Activated T-cell treated with anti-CD3 and anti-CD28 coated beads, Interleukin-2, amount 50 U/mL, for 72 hours (primary cell): ENCODE data around the gene XKRX. TPM values are rescaled to one million over a fixed set of nuclear protein-coding genes. Genes with fewer than 3 reads are reported as not detected.
A peak's percentile ranks its signal among the peaks of the same experiment; 100 is the strongest.

Experiments
- ATAC-seq, 2 donors: fragments of 150-1000 bp; cut with Tn5 transposase; replicated peaks in 1 of 2; 2 replicates each; pipeline ENCODE4 v1.10.0; 2021; ENCODE audit warnings: moderate library complexity in 2 of 2, mild to moderate bottlenecking in 1 of 2
- DNase-seq, 2 donors: peaks; one replicate each; pipeline ENCODE4 v3.0.0; 2021 to 2022; ENCODE audit warnings: mixed read lengths in 1 of 2
- H3K27ac Mint-ChIP-seq: one replicate; pipeline ENCODE4 v1.8.0; 2022; ENCODE audit warnings: mild to moderate bottlenecking, moderate library complexity, mixed read lengths
- H3K27me3 Mint-ChIP-seq: one replicate; pipeline ENCODE4 v1.8.0; 2022; ENCODE audit warnings: low read depth, mixed read lengths
- H3K36me3 Mint-ChIP-seq, 2 donors: one replicate each; pipeline ENCODE4 v1.8.0; 2022; ENCODE audit warnings: mixed read lengths in 2 of 2, mild to moderate bottlenecking in 1 of 2; ENCODE audit not compliant: insufficient read depth in 2 of 2
- H3K4me1 Mint-ChIP-seq: one replicate; pipeline ENCODE4 v1.8.0; 2022; ENCODE audit warnings: low read depth, mixed read lengths
- H3K4me3 Mint-ChIP-seq, 2 donors: one replicate each; pipeline ENCODE4 v1.8.0; 2022; ENCODE audit warnings: mild to moderate bottlenecking in 2 of 2, mixed read lengths in 2 of 2, moderate library complexity in 2 of 2
- H3K9me3 Mint-ChIP-seq, 2 donors: one replicate each; pipeline ENCODE4 v1.8.0; 2022; ENCODE audit warnings: mixed read lengths in 2 of 2
- total RNA-seq, 2 donors: library from RNA; stranded (reverse); gene quantifications; one replicate each; pipeline ENCODE4 v1.2.3, GENCODE V29; 2022

Gene XKRX
- total RNA-seq, 2 donors from 2014 or later = 1.8 to 2.3 TPM

GRCh38 chrX:100931925-100932285, 3.2 kb upstream of the XKRX start:
- Mint-ChIP-seq H3K4me3 (peak overlapping the region; percentile 30 to 53), H3K4me1 (peaks cover 27% of the 10 kb centered on the region), H3K36me3 (peaks cover 6 to 11% of the 10 kb centered on the region in 2 donors), H3K27me3 (peaks cover 34% of the 10 kb centered on the region), H3K27ac (peak overlapping the region; percentile 19), H3K9me3 (peaks cover 6 to 8% of the 10 kb centered on the region in 2 donors)
- no peak for DNase-seq
- ATAC-seq = peak; percentile 36 to 42

GRCh38 chrX:100931218-100931924, 2.7 kb upstream of the XKRX start:
- Mint-ChIP-seq H3K9me3 (peaks cover 6 to 8% of the 10 kb centered on the region in 2 donors), H3K27me3 (peaks cover 34% of the 10 kb centered on the region), H3K27ac (peak overlapping the region; percentile 21), H3K36me3 (peaks cover 6 to 11% of the 10 kb centered on the region in 2 donors), H3K4me1 (peaks cover 27% of the 10 kb centered on the region), H3K4me3 (peak overlapping the region; percentile 29 to 72)
- ATAC-seq = peak; percentile 83 to 90
- DNase-seq = peak; percentile 31 to 40

- no peak for ATAC-seq
- H3K27ac Mint-ChIP-seq = no peak overlapping the region
- no peak overlapping the region for H3K4me3 Mint-ChIP-seq
Measured at GRCh38 chrX:100926453-100926852, 2.3 kb downstream of the XKRX start.

GRCh38 chrX:100924375-100924774, 4.3 kb downstream of the XKRX start:
- peak overlapping the region in 1 of 2 donors; percentile 47 for H3K4me3 Mint-ChIP-seq
- no peaks in the 10 kb centered on the region for H3K36me3 Mint-ChIP-seq
- H3K27me3 Mint-ChIP-seq = peaks cover 5% of the 10 kb centered on the region
- no peak for ATAC-seq
- peaks cover 5% of the 10 kb centered on the region for H3K4me1 Mint-ChIP-seq
- no peak for DNase-seq
- no peak overlapping the region for H3K27ac Mint-ChIP-seq
- H3K9me3 Mint-ChIP-seq = no peaks in the 10 kb centered on the region

More at GRCh38 chrX:100926453-100926852, 2.3 kb downstream of the XKRX start:
- Mint-ChIP-seq H3K9me3 (peaks cover 3 to 4% of the 10 kb centered on the region in 2 donors), H3K4me1 (peaks cover 17% of the 10 kb centered on the region), H3K27me3 (peaks cover 10% of the 10 kb centered on the region), H3K36me3 (peaks cover 4% of the 10 kb centered on the region in 2 donors)
- DNase-seq = no peak

GRCh38 chrX:100915562-100915961, 13.2 kb downstream of the XKRX start:
- Mint-ChIP-seq H3K27me3 (peaks cover 6% of the 10 kb centered on the region), H3K4me1 (no peaks in the 10 kb centered on the region), H3K4me3 (no peak overlapping the region), H3K9me3 (no peaks in the 10 kb centered on the region), H3K27ac (no peak overlapping the region), H3K36me3 (no peaks in the 10 kb centered on the region)
- no peak for DNase-seq
- ATAC-seq = no peak

GRCh38 chrX:100913111-100913510, 15.6 kb downstream of the XKRX start:
- Mint-ChIP-seq H3K4me1 (no peaks in the 10 kb centered on the region), H3K36me3 (no peaks in the 10 kb centered on the region), H3K27ac (no peak overlapping the region), H3K27me3 (no peaks in the 10 kb centered on the region), H3K9me3 (no peaks in the 10 kb centered on the region), H3K4me3 (no peak overlapping the region)
- DNase-seq (no peak), ATAC-seq (no peak)

- Mint-ChIP-seq H3K9me3 (no peaks in the 10 kb centered on the region), H3K4me1 (no peaks in the 10 kb centered on the region), H3K4me3 (no peak overlapping the region), H3K27ac (no peak overlapping the region), H3K27me3 (no peaks in the 10 kb centered on the region), H3K36me3 (no peaks in the 10 kb centered on the region)
- DNase-seq (no peak), ATAC-seq (no peak)
Measured at GRCh38 chrX:100911731-100912130, 17.0 kb downstream of the XKRX start.

GRCh38 chrX:100905620-100906019, 23.1 kb downstream of the XKRX start:
- Mint-ChIP-seq H3K4me3 (no peak overlapping the region), H3K27ac (no peak overlapping the region), H3K36me3 (no peaks in the 10 kb centered on the region), H3K4me1 (no peaks in the 10 kb centered on the region), H3K27me3 (peaks cover 11% of the 10 kb centered on the region), H3K9me3 (peaks cover 2 to 4% of the 10 kb centered on the region in 2 donors)
- DNase-seq (no peak), ATAC-seq (no peak)

- ATAC-seq = no peak
- H3K4me1 Mint-ChIP-seq = no peaks in the 10 kb centered on the region
- H3K27me3 Mint-ChIP-seq = peaks cover 11% of the 10 kb centered on the region
- DNase-seq = no peak
- peaks cover 2 to 4% of the 10 kb centered on the region in 2 donors for H3K9me3 Mint-ChIP-seq
- H3K4me3 Mint-ChIP-seq = no peak overlapping the region
- H3K36me3 Mint-ChIP-seq = no peaks in the 10 kb centered on the region
- H3K27ac Mint-ChIP-seq = no peak overlapping the region
Measured at GRCh38 chrX:100904433-100904832, 24.3 kb downstream of the XKRX start.

GRCh38 chrX:100895365-100896075, 33.2 kb downstream of the XKRX start:
- Mint-ChIP-seq H3K27me3 (peaks cover 6% of the 10 kb centered on the region), H3K4me3 (no peak overlapping the region), H3K9me3 (no peaks in the 10 kb centered on the region), H3K36me3 (no peaks in the 10 kb centered on the region), H3K27ac (no peak overlapping the region), H3K4me1 (peaks cover 4% of the 10 kb centered on the region)
- ATAC-seq (peak; percentile 55 to 68), DNase-seq (peak; percentile 12 to 19)

GRCh38 chrX:100883654-100884053, 45.1 kb downstream of the XKRX start:
- ATAC-seq (no peak), DNase-seq (no peak)
- Mint-ChIP-seq H3K4me1 (peaks cover 5% of the 10 kb centered on the region), H3K27me3 (peaks cover 41% of the 10 kb centered on the region), H3K27ac (no peak overlapping the region), H3K4me3 (no peak overlapping the region), H3K9me3 (no peaks in the 10 kb centered on the region), H3K36me3 (no peaks in the 10 kb centered on the region)

GRCh38 chrX:100880368-100880767, 48.3 kb downstream of the XKRX start:
- Mint-ChIP-seq H3K27me3 (peaks cover 28% of the 10 kb centered on the region), H3K36me3 (no peaks in the 10 kb centered on the region), H3K9me3 (no peaks in the 10 kb centered on the region), H3K4me3 (no peak overlapping the region), H3K4me1 (peaks cover 5% of the 10 kb centered on the region), H3K27ac (no peak overlapping the region)
- DNase-seq (no peak), ATAC-seq (no peak)

- no peaks in the 10 kb centered on the region for H3K36me3 Mint-ChIP-seq
- peaks cover 15% of the 10 kb centered on the region for H3K27me3 Mint-ChIP-seq
- no peaks in the 10 kb centered on the region for H3K9me3 Mint-ChIP-seq
- DNase-seq (no peak), ATAC-seq (no peak)
- no peak within 1 kb of the TSS for H3K4me3 Mint-ChIP-seq
- no peak within 1 kb of the TSS for H3K27ac Mint-ChIP-seq
- no peaks in the 10 kb centered on the region for H3K4me1 Mint-ChIP-seq
Measured at GRCh38 chrX:100874325-100874724, 54.4 kb downstream of the XKRX start, which contains the start of gene NOX1. NOX1 (minus strand) TSS chrX:100874359; CDS start chrX:100874139, 220 bp downstream.
